ENCODE measurements around the gene NT5C3A.
"Not testable (repeated sequence)": the region's sequence is repeated elsewhere in the genome, so short reads cannot be mapped to it uniquely, and the experiment has no call there.

- not testable (repeated sequence) for TF ChIP-seq CTCF (conservative IDR thresholded peaks at IDR 0.05 in 1 of 2, IDR thresholded peaks at IDR 0.05 in 1 of 2; ENCODE audit: extremely low read depth in 1 of 2, insufficient read depth in 1 of 2, low read depth in 1 of 2, low read length in 2 of 2); EZH2 (IDR thresholded peaks at IDR 0.05; ENCODE audit: borderline replicate concordance, low read length)
Observed at GRCh38 chr7:32967268-32967582, 95.4 kb downstream of the NT5C3A start.
